NCI-H460 (cell line): ENCODE data around the gene MAP3K5. TPM values are rescaled to one million over a fixed set of nuclear protein-coding genes. Genes with fewer than 3 reads are reported as not detected.
"Not testable (repeated sequence)": the region's sequence is repeated elsewhere in the genome, so short reads cannot be mapped to it uniquely, and the experiment has no call there.

Source experiments
- DNase-seq: peaks from one replicate; pipeline ENCODE4 v3.0.0-alpha.2; 2016; ENCODE audit warnings: low read depth; ENCODE audit errors: extremely low read depth
- total RNA-seq: library from RNA; depleted of rRNA; stranded (reverse); fragments of >200 nt; shearing (Covaris generic); gene quantifications from 2 replicates; pipeline ENCODE4 v1.2.3, GENCODE V29; 2014

Gene MAP3K5
- total RNA-seq, 1 experiment from 2014 or later = 6.8 TPM

- DNase-seq = no peak
These were observed 99.2 kb downstream of the MAP3K5 start for GRCh38 chr6:136693090-136693489.

GRCh38 chr6:136687894-136688293, 104.4 kb downstream of the MAP3K5 start:
- not testable (repeated sequence) for DNase-seq

DNA sequence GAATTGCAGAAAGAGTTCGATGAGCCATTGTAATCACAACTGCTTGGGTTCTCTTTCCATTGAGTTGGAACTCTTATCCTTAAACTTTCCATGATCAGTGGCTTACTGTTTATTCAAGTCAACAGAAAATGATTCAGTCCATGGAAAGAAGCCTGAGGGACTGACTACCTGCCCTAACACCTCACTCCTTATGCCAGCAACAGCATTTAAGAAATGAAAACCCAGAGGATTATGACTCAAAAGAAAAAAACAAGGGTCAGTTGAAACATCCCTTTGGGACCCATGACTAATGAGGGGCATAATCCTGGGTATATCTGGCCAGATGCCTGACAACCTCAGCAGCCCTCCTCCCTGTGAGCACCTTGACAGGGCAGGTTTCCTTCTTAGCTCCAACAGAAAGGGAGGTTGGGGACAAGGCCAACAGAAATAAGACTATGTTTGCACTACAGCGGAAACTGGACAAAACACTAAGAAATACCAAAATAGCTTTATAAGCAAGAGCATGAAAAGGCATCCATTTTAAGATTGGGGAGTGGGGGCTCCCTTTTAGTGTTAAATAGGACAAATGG, 106.7 kb downstream of the MAP3K5 start:
- no peak for DNase-seq

DNA sequence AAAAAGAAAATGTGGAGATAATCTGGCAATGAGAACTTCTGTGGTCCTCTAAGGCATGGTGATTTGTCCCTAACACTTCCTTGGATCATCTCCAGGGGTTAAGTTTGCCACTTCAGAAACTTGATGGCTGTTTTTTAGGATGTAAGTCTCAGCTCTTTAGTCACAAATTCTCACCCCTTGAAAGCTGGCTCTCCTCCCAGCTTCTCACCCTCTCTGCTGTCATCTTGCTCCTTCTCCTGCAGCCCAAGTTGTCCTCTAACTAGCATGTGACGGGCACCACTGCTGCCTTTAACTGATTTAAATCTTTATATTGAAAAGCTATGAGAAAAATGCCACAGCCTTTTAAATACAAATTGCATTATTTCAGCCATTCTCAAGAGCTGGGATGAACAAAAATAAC, 107.8 kb downstream of the MAP3K5 start:
- no peak for DNase-seq

- no peak for DNase-seq
These were observed 108.9 kb downstream of the MAP3K5 start for GRCh38 chr6:136683209-136683941.

GRCh38 chr6:136682292-136682691, 110.0 kb downstream of the MAP3K5 start:
- no peak for DNase-seq

GRCh38 chr6:136677822-136678221, 114.5 kb downstream of the MAP3K5 start:
- DNase-seq = no peak

DNA sequence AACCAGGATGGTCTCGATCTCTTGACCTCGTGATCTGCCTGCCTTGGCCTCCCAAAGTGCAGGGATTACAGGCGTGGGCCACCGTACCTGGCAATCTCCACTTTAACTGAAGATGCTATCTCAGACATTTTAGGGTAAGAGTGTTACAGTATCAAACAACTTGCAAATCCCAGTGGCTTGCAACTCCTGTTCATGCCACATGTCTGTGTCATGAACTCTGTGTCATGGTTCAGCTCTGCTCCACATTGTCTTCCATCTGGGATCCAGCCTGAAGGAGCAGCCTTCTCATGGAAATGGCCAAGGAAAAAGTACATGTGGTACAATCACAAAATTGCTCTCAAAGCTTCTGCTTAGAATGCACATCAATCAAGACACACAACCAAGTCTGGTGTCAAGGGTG, 114.9 kb downstream of the MAP3K5 start:
- DNase-seq = no peak

- DNase-seq = no peak
These were observed 116.2 kb downstream of the MAP3K5 start for GRCh38 chr6:136676075-136676474.

GRCh38 chr6:136673571-136673970, 118.7 kb downstream of the MAP3K5 start:
- DNase-seq = no peak

GRCh38 chr6:136672144-136672543, 120.1 kb downstream of the MAP3K5 start:
- no peak for DNase-seq

DNA sequence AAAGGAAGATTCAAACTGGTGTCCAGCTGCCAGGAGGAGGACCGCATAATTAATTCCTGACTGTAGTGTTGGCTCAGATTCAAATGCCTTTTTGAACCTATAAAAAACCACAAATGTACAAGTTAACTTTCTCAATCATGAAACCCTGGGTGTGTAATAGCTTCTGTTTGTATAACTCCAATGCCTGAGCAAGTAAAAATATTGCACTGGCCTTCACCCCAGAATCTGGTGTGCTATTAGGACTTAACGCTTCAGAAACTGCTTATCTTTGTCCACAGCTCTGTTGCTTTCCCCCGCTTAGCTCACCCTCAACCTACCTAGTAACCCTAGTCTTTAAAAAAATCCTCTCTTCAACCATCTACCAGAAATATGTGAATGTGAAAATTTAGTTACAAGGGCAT, 123.0 kb downstream of the MAP3K5 start:
- no peak for DNase-seq

- DNase-seq = no peak
These were observed 123.7 kb downstream of the MAP3K5 start for GRCh38 chr6:136668571-136668970.

GRCh38 chr6:136666041-136666440, 126.2 kb downstream of the MAP3K5 start:
- DNase-seq = no peak

- no peak for DNase-seq
These were observed 129.7 kb downstream of the MAP3K5 start for GRCh38 chr6:136662347-136663237.

- DNase-seq = no peak
These were observed 131.6 kb downstream of the MAP3K5 start for GRCh38 chr6:136660727-136661126.

DNA sequence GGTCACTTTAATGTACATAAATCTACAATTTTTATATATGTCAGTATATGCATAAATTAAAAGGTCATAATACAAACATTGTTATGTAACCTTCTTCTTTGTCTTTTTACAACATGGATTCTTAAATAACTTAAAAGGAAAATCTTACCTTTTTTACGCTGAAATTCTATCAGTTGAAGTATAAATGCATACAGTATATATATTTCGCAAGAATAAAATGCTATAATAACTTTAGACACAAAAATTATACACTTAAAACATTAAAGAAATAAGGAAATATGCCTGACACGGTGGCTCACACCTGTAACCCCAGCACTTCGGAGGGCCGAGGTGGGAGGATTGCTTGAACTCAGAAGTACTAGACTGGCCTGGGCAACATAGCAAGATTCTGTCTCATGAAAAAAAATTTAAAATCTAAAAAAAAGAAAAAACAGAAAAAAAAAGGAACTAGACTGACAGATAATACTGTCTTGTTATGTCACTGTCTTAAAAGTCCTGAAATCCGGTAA, 132.2 kb downstream of the MAP3K5 start:
- DNase-seq = no peak

DNA sequence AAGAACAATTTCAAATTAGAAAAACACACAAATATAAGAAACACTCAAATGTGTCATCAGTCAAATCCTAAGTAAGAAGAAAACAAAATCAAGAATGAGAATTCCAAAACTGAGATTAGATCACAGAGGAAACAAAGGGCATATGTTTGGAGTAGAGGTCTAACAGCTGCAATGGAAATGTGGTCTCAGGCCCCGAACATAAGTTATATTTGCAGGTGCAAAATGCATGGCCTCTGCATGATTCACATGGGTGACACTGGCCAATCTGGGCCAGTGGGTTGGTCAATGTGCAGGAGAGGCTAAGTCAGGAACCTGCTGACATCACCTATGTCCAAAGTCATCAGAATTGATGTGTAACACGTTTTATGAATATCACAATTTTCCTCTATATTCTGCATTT, 133.6 kb downstream of the MAP3K5 start:
- DNase-seq = no peak

- DNase-seq = no peak
These were observed 134.6 kb downstream of the MAP3K5 start for GRCh38 chr6:136657666-136658065.

DNA sequence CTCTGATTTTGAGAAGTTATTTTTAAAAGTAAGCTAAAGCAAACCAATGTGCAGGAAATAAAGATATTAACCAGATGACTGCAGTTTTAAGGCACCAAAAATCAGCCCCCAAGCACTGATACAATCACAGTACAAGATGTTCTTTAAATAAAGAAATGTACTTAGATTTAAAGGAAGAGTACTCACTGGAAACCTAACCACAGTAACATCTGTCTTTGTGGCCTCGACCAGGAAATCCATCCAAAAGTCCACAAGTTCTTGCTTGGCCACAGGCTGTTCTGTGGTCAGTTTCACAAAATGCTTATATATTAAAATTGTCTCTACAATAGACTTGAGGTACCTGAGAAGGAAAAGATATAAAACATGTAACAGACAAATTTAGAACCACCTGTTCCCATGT, 136.2 kb downstream of the MAP3K5 start:
- no peak for DNase-seq

DNA sequence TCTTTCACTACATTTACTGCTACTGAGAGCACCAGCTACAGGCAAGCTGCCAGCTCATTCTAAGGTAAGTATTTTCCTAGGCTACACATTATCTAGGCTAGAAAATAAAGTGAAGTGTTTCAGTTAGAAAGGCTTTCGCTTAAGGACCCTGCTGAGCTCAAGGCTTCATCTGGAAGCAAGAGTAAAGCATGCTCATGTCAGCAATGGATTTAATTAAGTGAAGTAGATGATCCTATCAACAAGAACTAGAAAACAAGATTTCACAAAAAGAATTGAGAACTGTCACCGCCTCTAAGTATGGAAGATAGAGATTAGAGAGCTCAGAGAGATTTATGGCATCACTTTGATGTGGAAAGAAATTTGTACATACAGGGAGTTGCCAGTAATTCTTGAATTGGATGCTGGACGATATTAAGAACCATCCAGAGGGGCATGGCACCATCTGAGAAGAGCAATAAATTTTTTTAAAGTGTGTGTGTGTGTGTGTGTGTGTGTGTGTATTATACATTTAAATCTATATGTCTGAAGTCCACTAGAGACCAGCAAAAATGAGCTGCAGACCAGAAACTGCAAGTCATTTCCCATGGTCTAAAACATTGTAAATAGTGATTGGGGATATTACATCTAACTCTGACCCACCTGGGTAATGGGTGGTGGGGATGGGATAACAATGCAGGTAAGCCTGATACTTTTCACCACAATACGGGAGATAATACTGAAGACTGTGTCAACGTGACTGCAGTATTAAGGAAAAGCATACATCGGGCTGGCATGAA, 136.8 kb downstream of the MAP3K5 start:
- no peak for DNase-seq
